Loucy (cell line): ENCODE data around the gene SCMH1.

Experiments
- H2AFZ ChIP-seq: fragments of 200-600 bp; sonication (generic); 2 replicates; pipeline ENCODE4 v1.6.0; 2016; ENCODE audit warnings: antibody characterized with exemption, mild to moderate bottlenecking, low read length, moderate library complexity
- H3F3A ChIP-seq: fragments of 200-600 bp; 2 replicates; pipeline ENCODE4 v1.6.0; 2016; ENCODE audit warnings: antibody characterized with exemption, low read depth, mild to moderate bottlenecking
- H3K27me3 ChIP-seq: fragments of 200-600 bp; sonication (generic); 2 replicates; pipeline ENCODE4 v1.6.1; 2014; ENCODE audit warnings: low read length, mild to moderate bottlenecking; ENCODE audit not compliant: insufficient read depth, poor library complexity, severe bottlenecking
- H3K36me3 ChIP-seq: fragments of 200-600 bp; sonication (generic); 2 replicates; pipeline ENCODE4 v1.6.1; 2016; ENCODE audit warnings: low read length; ENCODE audit not compliant: insufficient read depth
- H3K4me1 ChIP-seq: fragments of 200-600 bp; sonication (generic); 2 replicates; pipeline ENCODE4 v1.5.1; 2014; ENCODE audit warnings: low read length, mild to moderate bottlenecking; ENCODE audit not compliant: insufficient read depth, poor library complexity, severe bottlenecking
- H3K4me2 ChIP-seq: fragments of 200-600 bp; sonication (generic); 2 replicates; pipeline ENCODE4 v1.6.0; 2014; ENCODE audit warnings: antibody characterized with exemption, low read length, low read depth, mild to moderate bottlenecking; ENCODE audit not compliant: poor library complexity, severe bottlenecking
- H3K4me3 ChIP-seq: fragments of 200-600 bp; sonication (generic); 2 replicates; pipeline ENCODE4 v1.5.1; 2014; ENCODE audit warnings: low read length, mild to moderate bottlenecking, mixed read lengths; ENCODE audit not compliant: poor library complexity, severe bottlenecking
- H3K79me2 ChIP-seq: fragments of 200-600 bp; sonication (generic); 2 replicates; pipeline ENCODE4 v1.6.1; 2014; ENCODE audit warnings: low read length; ENCODE audit not compliant: insufficient read depth
- H3K9ac ChIP-seq: fragments of 200-600 bp; sonication (generic); 2 replicates; pipeline ENCODE4 v1.6.0; 2014; ENCODE audit warnings: mild to moderate bottlenecking, low read depth, low read length, moderate library complexity; ENCODE audit not compliant: poor library complexity, severe bottlenecking
- H3K9me2 ChIP-seq: fragments of 200-600 bp; sonication (generic); replicated peaks from 2 replicates; pipeline ENCODE4 v1.6.1; 2016; ENCODE audit warnings: low read depth, low read length, mixed read lengths
- H3K9me3 ChIP-seq: fragments of 200-600 bp; sonication (generic); 2 replicates; pipeline ENCODE4 v1.6.1; 2014; ENCODE audit warnings: mild to moderate bottlenecking, antibody characterized with exemption, low read length, low read depth; ENCODE audit not compliant: insufficient read depth
- H4K20me1 ChIP-seq: fragments of 200-600 bp; sonication (generic); 2 replicates; pipeline ENCODE4 v1.6.0; 2014; ENCODE audit warnings: antibody characterized with exemption, low read length, mild to moderate bottlenecking; ENCODE audit not compliant: insufficient read depth, poor library complexity, severe bottlenecking
- CTCF ChIP-seq: fragments of 200-600 bp; sonication (generic); conservative IDR thresholded peaks from 2 replicates; pipeline ENCODE4 v1.5.1; 2014; ENCODE audit warnings: mild to moderate bottlenecking, antibody characterized with exemption, low read length
- EZH2phosphoT487 ChIP-seq: fragments of 200-600 bp; IDR thresholded peaks from 2 replicates; pipeline ENCODE4 v1.6.1; 2018; ENCODE audit warnings: antibody characterized with exemption, mild to moderate bottlenecking, moderate library complexity, borderline replicate concordance

SCMH1 gene

DNA sequence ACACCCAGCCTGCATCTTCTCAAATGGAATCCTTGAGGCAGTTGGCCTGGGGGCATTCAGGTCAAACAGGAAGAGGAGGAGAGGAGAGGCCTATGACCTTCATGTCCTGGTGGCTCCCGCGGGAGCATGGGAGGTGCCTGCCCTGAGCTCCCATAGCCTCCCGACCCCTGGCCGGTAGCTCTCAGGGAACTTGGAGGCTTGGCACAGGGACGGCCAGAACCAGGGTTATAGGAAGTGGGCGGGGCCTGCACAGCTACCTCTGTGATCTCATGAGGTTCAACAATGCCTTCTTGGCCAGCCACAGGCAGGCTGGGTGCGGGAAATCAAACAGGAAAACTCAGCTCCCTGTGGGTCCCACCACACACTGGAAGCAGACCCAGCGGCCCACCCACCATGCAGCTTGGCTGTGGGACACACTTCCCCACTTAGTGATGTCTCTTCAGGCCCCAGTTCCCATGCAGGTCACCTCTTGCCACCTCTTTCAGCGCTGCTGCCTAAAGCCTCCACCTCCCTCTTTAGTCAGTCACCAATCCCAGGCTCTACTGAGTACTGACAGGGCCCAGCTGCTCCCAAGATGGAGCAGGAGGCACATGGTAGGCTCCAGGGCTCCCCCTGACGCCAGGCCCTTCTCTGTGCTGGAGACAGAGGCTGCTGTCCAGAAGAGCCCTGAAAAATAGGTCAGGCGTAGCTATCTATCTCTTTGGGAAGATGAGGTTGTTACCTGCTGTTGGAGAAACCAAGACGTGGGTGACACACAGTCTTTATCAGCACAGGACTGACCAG is 220.4 kb downstream of the SCMH1 start, which contains the start of gene SLFNL1:
SLFNL1 (minus strand) TSS at position 200 of the 783 bp plus-strand sequence. CDS start 1,065 bp downstream, outside the sequence.
- Histone ChIP-seq H3K4me3 (no peak within 1 kb of the TSS), H3K9ac (peak within 1 kb of the TSS; percentile 16), H3K9me3 (no peaks in the 10 kb centered on the region), H2AFZ (no peak within 1 kb of the TSS), H3K9me2 (no peaks in the 10 kb centered on the region), H3K27me3 (no peaks in the 10 kb centered on the region), H3K4me1 (peaks cover 15% of the 10 kb centered on the region), H4K20me1 (no peaks in the 10 kb centered on the region), H3K4me2 (no peak within 1 kb of the TSS), H3K79me2 (no peaks in the 10 kb centered on the region), H3K36me3 (peaks cover 31% of the 10 kb centered on the region; the same call in 1 of the 2 replicates), H3F3A (no peaks in the 10 kb centered on the region)
- no peak for TF ChIP-seq EZH2phosphoT487
- TF ChIP-seq CTCF, result no peak

DNA sequence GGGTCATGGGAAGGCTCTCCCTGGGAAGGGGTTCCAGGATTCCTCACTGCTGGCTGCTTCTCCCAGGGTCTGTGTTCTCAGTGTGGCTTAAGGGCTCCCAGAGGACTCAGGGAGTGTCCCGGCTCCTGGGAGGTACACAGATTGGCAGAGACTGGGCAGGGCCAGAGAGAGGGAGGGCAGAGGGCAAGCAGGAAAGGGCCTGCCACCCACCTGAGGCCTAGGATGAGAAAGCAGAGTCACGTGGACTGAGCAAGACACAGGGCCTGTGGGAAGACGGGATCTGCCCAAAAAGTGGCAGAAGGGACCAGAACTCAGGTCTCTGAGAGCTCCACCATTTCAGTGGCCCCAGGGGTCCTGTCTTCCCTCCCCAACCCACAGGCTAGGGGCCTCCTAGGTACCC is 221.5 kb downstream of the SCMH1 start:
- H3K4me1 ChIP-seq, result peaks cover 15% of the 10 kb centered on the region
- no peak overlapping the region for H3K4me2 ChIP-seq
- H3F3A ChIP-seq, result no peaks in the 10 kb centered on the region
- peaks cover 30% of the 10 kb centered on the region; the same call in 1 of the 2 replicates for H3K36me3 ChIP-seq
- no peaks in the 10 kb centered on the region for H3K9me2 ChIP-seq
- H3K9me3 ChIP-seq, result no peaks in the 10 kb centered on the region
- H3K27me3 ChIP-seq, result no peaks in the 10 kb centered on the region
- H4K20me1 ChIP-seq, result no peaks in the 10 kb centered on the region
- H2AFZ ChIP-seq, result no peak overlapping the region
- no peak for TF ChIP-seq EZH2phosphoT487
- TF ChIP-seq CTCF, result no peak
- no peak overlapping the region for H3K4me3 ChIP-seq
- H3K79me2 ChIP-seq, result no peaks in the 10 kb centered on the region
- peak overlapping the region; percentile 16 for H3K9ac ChIP-seq

DNA sequence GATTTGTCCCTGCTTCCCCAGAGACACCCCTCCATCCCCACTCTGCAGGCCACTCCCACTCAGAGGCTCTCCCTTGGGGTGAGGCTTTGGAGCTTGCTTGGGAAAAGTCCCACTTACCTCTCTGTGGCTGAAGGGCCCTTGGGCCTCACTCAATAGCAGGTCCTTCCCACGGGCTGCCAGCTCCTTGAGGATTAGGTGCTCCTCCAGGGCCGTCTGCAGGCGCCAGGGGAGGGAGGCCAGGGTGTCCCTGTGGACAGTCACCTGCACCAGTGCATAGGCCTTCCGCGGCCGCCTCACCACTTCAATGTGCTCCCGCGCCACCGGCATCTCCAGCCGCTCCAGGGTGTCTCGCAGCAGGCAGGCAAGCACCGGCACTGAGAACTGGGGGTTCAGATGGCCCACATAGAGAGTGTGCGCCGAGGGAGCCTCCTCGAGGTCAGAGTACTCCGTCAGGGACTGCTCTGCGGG is 222.0 kb downstream of the SCMH1 start:
- H4K20me1 ChIP-seq, result no peaks in the 10 kb centered on the region
- H3K4me1 ChIP-seq, result peaks cover 20% of the 10 kb centered on the region
- no peak overlapping the region for H3K4me3 ChIP-seq
- H3K36me3 ChIP-seq, result peaks cover 35% of the 10 kb centered on the region; the same call in 1 of the 2 replicates
- no peak overlapping the region for H3K9ac ChIP-seq
- no peak overlapping the region for H3K4me2 ChIP-seq
- H2AFZ ChIP-seq, result no peak overlapping the region
- no peaks in the 10 kb centered on the region for H3K27me3 ChIP-seq
- no peaks in the 10 kb centered on the region for H3F3A ChIP-seq
- H3K9me3 ChIP-seq, result no peaks in the 10 kb centered on the region
- no peaks in the 10 kb centered on the region for H3K79me2 ChIP-seq
- no peaks in the 10 kb centered on the region for H3K9me2 ChIP-seq
- TF ChIP-seq CTCF, result no peak
- no peak for TF ChIP-seq EZH2phosphoT487
